Subcutaneous adipose tissue (tissue), 4 donors: ENCODE results near the gene PPP4C. TPM values are rescaled to one million over a fixed set of nuclear protein-coding genes. Genes with fewer than 3 reads are reported as not detected.

ENCODE experiments used
- CTCF ChIP-seq: fragments of 450-650 bp; IDR thresholded peaks from one replicate; pipeline ENCODE4 v1.5.1; 2016; ENCODE audit warnings: low read depth, mild to moderate bottlenecking, control low read depth, antibody characterized with exemption, moderate library complexity
- total RNA-seq, 4 donors: library from RNA; depleted of rRNA; stranded (reverse); fragments of >200 nt; gene quantifications; one replicate each; pipeline ENCODE4 v1.1.0, GENCODE V29; 2016

Gene PPP4C
- total RNA-seq: 10 to 100 TPM; 38.2 to 46.6 (median 43.6) TPM

- no peak for TF ChIP-seq CTCF
Measured at GRCh38 chr16:30075503-30076275, at the start of gene PPP4C. PPP4C (plus strand) TSS chr16:30075994; CDS start chr16:30076378, 384 bp downstream.

- no peak for TF ChIP-seq CTCF
Measured at GRCh38 chr16:30026449-30026848, 49.3 kb upstream of the PPP4C start.

- TF ChIP-seq CTCF: no peak
Measured at GRCh38 chr16:30027588-30028437, 48.0 kb upstream of the PPP4C start.

GRCh38 chr16:30028438-30029076 lies 47.2 kb upstream of the PPP4C start:
- TF ChIP-seq CTCF: no peak

- no peak for TF ChIP-seq CTCF
Measured at GRCh38 chr16:30030011-30030685, 45.6 kb upstream of the PPP4C start.

GRCh38 chr16:30030841-30031413 lies 44.9 kb upstream of the PPP4C start, which contains the start of gene TLCD3B:
TLCD3B (minus strand) TSS chr16:30031271; CDS start chr16:30030527, 744 bp downstream.
- TF ChIP-seq CTCF: no peak
